GM19324 (cell line): Measurements from ENCODE around the gene S100A2.
"Not testable (repeated sequence)": the region's sequence is repeated elsewhere in the genome, so short reads cannot be mapped to it uniquely, and the experiment has no call there.

Experiments
- ATAC-seq: cut with Tn5 transposase; IDR thresholded peaks from one replicate; pipeline ENCODE4 v1.9.1; 2021; ENCODE audit warnings: mild to moderate bottlenecking, moderate library complexity; ENCODE audit not compliant: unreplicated experiment, low FRiP score

S100A2 gene

DNA sequence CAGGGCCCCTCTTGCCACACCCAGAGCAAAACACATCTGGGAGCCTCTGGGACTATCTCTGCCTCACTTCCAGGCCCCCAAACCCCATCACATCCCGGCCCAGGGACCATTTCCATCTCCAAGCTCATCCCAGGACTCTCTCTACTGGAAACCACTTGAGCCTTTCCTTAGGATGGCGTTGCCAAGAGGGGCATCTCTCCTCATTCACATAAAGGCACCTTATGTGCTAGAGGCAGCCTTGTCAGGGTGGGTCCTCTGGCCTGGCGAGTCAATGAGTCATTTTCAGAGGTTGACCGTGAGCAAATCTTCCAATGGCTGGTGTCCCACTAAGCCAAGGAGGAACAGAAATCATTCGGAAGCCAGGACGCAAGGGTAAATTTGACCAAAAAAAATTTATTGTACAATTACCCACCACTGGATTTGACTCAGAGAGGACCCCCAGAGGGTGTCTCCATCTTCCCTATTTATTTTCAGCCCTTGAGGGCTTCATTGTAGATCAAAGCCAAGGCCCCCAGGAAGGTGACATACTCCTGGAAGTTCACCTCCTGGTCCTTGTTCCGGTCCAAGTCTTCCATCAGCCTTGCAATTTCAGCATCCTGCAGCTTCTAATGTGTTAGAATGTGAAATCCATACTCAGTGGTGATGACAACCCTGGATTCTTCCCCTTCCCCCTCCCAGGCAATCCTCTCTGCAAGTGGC, 31.3 kb downstream of the S100A2 start:
- no peak for ATAC-seq

DNA sequence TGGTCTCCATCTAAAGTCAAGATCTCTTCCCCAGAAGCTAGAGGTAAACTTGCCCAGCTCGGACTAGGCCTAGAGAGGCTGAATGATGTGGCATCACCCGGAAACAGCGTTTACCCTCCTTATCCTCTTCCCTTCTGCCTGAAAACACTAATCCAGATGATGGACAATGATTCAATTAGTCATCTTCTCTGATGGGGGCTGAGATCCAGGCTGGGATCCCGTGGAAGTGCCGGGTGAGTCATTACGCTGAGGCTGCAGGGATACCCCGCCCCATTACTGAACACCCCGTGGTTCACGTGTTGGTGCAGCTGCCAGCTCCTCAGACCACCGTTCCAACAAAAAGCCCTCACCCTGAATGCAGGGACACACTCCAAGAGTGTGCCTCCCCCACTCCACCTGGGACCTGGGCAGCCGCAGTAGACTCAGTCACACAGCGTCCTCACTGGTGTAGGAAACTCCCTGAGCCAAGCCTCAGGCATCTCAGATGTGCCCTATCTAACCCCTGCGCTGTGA, 31.9 kb downstream of the S100A2 start:
- no peak for ATAC-seq

DNA sequence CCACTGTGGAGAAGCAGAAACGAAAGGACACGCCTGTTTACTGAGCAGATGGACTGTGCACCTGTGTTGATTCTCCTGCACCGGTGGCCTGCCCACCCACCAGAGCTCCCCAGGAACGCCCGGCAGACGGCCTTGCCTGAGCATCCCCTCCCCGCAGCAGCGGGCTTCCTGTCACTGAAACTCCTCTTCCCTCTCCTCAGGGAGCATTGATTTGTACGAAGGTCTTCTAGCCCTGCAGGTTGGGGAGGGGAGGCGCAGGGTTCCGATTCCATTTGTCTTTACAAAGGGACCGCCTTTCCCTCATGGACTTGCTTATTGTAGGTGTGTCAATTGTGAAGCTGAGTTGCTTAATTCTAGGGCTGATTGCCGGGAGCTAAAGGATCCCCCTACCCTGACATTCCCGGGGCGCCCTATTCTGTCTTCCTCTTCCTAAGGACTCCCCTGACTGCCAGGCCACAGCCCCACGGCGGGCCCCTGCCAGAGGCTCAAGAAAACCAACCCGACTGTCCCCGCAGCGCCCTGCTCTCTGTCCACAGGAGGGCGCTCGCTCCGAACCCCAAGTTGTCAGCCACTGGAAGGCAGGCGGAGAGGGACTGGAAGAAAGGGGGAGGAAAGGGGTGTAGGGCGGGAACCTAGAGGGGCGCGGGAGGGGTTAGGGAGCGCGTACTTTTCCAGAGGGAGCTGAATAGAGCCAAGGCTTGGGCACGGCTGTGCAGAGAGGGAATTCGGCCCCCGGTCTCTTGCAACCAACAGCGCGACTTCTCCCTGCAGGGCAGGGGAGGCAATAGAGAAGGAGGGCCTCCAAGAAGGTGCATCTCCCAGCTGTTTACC, 32.7 kb downstream of the S100A2 start:
- ATAC-seq, result no peak

DNA sequence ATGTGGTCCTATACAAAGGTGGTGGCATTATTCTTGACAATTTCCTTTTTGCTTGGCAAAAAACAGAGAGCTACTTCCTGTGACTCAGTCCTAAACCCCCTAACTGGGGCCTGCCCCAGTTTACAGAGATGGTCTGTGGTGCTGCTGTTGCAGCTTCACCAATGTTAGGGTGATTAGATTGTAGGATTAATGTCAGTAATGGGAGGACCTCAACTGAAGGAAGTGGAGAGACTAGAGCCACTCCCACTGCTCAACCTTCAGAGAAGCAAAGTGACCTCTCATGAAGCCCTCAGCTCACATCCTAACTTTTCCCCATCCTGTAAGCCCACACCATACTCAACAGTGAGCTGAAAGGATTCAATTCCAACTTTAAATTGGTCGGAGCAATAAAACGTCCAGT, 33.5 kb downstream of the S100A2 start:
- no peak for ATAC-seq

DNA sequence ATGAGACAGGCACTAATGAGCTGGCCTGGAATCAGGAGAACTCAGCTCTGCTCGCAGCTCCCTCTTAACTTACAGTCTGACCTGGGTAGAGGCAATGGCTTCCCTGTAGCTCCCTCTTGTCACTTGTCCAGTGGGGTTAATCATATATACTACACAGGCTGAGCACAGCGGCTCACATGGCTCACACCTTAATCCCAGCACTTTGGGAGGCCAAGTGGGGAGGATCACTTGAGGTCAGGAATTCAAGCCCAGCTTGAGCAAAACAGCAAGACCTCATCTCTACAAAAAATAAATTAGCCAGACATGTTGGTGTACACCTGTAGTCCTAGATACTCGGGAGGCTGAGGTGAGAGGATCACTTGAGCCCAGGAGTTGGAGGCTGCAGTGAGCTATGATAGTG, 34.0 kb downstream of the S100A2 start:
- no peak for ATAC-seq

DNA sequence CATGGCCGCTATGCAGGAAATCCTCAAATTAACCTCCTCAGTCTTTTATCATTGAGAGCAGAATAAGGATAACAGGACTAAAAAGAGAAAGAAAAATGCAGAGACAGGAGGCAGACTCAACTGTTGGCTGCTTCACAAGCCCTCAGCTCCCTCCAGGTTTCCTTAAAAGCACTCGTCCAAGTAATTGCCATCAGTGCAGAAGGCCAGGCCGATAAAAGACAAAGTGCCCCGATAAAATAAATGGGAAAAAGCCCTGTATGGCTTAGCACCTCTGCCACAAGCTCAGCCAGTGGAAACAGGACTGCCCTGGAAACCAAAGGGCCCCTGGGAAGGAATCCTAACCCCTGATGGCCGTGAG, 38.0 kb downstream of the S100A2 start:
- ATAC-seq, result no peak

DNA sequence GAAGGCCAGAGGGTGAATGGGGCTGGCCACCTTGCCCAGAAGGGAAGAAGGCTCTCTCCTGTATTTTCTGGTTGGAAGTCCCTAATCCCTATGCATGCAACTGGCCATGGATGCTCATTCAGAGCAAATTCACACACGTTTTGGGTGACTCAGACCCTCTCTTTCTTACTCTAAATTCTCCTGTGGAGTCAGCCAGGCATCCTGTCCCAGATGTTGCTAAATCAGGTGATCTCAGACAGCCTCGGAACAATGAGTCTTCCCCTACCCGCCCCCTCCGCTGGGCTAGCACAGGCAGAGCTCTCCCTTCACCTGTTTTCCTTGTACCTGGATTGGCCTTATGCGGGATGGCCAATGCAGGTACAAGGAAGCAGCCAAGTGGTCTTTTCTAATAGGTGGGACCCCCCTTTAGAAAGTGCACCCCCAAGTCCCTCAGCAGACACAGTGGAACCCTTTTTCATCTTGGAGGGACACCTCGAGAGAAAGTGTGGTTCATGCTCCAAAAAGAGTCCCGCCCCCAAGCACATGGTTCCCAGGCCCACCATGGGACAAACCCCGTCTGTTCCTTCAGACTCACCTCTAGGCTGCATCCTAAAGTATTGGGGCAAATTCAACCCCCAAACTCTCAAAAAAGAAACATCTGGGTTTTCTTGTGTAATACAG, 38.5 kb downstream of the S100A2 start:
- ATAC-seq, result no peak

DNA sequence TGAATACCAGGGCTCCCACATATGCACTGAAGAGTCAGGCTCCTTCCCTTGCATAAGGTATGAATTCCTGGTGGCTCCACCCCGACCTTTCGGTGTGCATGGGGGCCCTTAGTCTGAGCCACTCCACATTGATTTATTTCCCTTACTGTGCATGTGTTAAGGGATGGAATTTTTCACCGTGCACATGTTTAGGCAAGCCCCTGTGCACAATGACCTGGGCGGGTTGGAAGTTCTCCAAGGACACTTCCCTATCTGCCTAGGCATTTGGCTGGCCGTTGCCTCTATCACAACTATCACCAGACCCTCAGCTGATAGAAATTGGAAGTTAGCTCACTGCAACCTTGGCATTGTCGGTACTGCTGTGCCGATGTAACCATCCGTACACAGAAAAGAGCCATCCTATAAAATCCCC, 39.5 kb downstream of the S100A2 start:
- ATAC-seq, result no peak

DNA sequence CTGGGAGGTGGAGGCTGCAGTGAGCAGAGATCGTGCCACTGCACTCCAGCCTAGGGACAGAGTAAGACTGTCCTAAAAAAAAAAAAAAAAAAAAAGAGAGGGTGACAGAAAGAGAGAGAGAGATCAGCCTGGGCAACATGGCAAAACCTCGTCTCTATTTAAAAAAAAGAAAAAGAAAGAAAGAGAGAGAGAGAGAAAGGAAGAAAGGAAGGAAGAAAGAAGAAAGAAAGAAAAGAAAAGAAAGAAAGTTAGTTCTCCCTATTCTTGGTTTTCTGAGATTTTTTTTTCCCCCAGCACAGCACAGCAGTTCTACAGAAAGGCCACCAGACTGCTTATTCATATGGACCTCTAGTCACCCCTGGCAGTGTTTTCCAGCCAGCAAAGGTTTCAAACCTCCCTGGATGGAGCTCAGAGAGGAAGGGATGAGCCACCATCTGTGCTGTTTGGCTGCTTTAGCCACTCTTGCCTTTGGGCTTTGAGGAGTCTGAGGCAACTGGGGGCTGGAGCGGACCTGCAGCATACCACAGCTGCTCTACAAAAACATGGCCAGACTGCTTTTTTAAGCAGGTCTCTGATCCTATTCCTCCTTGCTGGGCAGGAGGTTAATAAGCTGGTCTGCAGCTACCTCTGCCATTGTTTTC, 40.4 kb downstream of the S100A2 start:
- no peak for ATAC-seq

DNA sequence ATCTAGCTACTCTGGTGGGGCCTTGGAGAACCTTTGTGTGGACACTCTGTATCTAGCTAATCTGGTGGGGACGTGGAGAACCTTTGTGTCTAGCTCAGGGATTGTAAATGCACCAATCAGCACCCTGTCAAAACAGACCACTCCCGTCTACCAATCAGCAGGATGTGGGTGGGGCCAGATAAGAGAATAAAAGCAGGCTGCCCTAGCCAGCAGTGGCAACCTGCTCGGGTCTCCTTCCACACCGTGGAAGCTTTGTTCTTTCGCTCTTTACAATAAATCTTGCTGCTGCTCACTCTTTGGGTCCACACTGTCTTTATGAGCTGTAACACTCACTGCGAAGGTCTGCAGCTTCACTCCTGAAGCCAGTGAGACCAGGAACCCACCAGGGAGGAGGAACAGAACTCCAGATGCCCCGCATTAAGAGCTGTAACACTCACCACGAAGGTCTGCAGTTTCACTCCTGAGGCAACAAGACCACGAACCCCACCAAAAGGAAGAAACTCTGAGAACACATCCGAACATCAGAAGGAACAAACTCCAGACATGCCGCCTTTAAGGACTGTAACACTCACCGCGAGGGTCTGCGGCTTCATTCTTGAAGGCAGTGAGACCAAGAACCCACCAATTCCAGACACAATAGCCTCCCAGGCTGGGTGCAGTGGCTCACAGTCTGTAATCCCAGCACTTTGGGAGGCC, 43.1 kb downstream of the S100A2 start:
- not testable (repeated sequence) for ATAC-seq

DNA sequence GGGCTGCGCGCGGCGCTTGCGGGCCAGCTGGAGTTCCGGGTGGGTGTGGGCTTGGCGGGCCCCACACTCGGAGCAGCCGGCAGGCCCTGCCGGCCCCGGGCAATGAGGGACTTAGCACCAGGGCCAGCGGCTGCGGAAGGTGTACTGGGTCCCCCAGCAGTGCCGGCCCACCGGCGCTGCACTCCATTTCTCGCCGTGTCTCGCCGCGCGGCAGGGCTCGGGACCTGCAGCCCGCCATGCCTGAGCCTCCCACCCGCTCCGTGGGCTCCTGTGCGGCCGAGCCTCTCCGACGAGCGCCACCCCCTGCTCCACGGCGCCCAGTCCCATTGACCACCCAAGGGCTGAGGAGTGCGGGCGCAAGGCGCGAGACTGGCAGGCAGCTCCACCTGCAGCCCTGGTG, 43.8 kb downstream of the S100A2 start:
- ATAC-seq, result not testable (repeated sequence)

DNA sequence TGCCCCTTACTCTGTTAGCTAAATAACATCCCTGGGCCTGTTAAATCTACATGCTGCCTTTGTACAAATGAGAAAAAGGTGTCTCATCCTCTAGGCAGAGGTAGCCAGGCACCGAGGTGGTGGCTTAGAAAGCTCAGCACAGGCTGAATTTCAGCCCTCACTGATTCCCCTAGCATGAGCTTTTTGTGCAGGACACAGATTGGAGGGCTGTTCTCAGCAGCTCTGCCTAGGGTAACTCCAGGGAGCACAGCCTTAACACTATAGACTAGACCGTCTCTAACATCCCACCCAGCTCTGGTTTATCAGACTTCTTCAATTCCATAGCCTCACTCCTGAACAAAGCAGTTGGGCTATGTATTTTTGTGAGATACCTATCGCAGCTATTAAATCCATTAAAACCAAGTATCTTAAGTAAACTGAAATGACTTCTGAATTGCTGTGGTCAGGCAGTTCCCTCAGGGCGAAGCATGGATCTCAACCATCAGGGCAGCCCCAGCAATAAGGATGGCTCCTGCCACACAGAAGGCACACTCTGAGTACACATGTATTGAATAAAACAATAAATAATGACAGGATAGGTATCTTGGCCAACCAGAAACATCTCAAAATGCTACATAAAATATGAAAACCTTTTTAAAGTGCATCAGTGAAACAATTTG, 44.7 kb downstream of the S100A2 start:
- ATAC-seq, result no peak

DNA sequence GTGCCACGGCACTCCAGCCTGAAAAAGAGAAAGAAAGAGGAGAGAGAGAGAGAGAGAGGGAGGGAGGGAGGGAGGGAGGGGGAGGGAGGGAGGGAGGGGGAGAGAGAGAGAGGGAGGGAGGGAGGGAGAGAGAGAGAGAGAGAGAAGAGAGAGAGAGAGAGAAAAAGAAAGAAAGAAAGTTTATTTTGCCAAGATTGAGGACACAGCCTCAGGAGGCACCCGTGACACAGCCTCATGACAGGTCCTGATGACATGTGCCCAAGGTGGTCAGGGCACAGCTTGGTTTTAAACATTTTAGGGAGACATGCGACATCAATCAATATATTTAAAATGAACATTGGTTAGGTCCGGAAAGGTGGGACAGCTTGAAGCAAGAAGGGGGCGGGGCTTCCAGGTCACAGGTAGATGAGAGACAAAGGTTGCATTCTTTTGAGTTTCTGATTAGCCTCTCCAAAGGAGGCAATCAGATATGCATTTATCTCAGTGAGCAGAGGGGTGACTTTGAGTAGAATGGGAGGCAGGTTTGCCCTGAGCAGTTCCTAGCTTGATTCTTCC, 45.4 kb downstream of the S100A2 start:
- not testable (repeated sequence) for ATAC-seq

DNA sequence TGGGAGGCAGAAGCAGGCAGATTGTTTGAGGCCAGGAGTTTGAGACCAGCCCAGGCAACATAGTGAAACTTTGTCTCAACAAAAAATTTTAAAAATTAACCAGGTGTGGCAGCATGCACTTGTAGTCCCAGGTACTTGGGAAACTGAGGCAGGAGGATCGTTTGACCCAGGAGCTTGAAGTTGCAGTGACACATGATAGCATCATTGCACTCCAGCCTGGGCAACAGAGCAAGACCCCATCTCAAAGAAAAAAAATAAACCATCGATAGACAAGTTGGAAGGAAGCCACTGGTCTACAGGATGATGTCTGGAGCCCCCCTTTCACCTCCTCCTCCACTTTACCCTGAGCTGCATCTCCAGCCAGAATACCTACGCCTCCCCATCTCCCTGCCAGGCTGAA, 46.4 kb downstream of the S100A2 start:
- ATAC-seq, result no peak

DNA sequence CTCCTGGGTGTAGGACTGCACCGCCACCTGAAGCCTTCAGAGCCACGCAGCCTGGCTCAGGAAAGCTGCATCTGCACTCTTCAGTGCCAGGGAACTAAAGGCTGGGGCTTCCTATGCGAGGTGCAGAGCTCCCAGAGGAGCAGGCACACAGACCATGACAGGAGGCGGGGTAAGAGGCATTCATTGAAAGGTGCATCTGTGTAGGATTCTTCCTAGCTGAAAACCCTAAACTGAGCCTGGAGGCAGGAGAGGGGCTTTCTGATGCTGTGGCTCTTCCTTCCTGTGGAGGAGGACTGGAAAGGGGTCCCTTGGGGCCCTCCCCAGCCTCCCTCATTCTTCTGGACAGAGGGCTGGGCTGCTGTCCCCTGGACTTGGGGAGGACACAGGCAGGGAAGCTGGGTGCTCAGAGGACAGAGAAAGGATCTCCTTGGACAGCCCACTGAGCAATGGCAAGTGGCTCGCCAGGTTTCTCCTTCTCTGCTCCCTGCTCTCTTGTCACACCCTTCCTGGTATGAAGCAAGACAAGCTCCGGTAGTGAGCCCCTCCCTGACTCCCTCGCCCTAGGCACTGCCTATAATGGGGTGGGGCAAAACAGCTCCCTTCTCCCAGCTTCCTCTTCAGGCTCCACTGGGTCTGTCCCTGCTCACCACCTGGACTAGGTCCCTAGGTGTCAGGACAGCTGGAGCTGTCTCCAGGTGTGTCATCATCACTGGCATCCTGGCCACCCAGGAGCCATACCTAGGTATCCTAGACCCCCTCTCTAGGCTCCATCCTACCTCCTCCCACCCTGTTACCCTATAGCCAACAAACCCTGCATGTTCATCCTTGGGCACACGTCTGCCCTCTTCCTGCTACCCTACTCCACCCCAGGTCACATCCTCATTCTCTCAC, 49.9 kb downstream of the S100A2 start:
- no peak for ATAC-seq

DNA sequence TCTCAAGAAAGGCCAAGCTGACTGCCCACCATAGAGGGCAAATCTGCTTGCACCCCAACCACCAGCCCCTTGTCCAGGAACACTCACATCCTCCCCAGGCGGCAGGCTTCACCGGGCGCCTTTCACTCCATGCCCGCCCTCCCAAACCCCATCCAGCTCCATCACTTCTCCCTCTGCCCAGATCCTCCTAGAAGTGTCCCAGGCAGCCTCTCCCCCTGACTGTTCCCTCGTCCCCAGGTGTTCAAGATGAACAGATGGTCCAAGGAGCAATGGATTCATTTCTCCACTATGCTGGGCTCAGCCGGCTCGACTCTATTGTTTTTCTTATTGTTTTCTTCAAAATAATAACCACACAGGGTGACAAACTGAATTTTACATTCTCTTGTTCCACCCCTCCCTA, 52.0 kb downstream of the S100A2 start:
- no peak for ATAC-seq

DNA sequence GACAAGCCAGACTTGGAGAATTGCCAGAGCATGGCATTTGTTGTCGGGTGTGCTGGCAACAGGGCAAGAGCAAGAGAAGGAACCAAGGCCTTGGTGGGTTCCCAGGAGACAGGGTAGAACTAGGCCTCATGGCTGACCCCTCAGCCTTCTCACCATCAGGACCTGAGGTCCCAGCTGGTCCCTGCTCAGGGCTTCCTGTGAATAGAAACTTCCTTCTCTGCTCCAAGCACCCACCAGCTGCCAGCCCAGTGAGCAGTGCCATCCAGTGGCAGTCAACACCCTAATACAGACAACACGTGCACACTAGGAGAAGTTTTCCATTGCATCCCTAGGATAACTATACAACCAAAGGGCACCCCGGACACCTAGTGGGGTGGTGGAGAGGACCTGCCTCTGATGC, 52.6 kb downstream of the S100A2 start:
- ATAC-seq, result no peak
